HUES48 (cell line): Measurements from ENCODE around the gene FGFR3.

Experiments
- H3K27ac ChIP-seq: one replicate; pipeline ENCODE4 v1.7.0; 2013; ENCODE audit warnings: low read depth, low read length, inconsistent platforms
- H3K27me3 ChIP-seq: 2 replicates; pipeline ENCODE4 v1.6.1; 2013; ENCODE audit warnings: mild to moderate bottlenecking, low read length; ENCODE audit not compliant: control insufficient read depth, insufficient read depth
- H3K36me3 ChIP-seq: 2 replicates; pipeline ENCODE4 v1.6.1; 2013; ENCODE audit warnings: low read length; ENCODE audit not compliant: control insufficient read depth, insufficient read depth
- H3K4me1 ChIP-seq: 2 replicates; pipeline ENCODE4 v1.6.1; 2013; ENCODE audit warnings: mild to moderate bottlenecking, low read length; ENCODE audit not compliant: control insufficient read depth, insufficient read depth
- H3K4me3 ChIP-seq: 2 replicates; pipeline ENCODE4 v1.5.1; 2013; ENCODE audit warnings: mild to moderate bottlenecking, low read depth, low read length
- H3K9ac ChIP-seq: 2 replicates; pipeline ENCODE4 v1.6.1; 2013; ENCODE audit warnings: mild to moderate bottlenecking, low read depth, low read length, moderate library complexity
- H3K9me3 ChIP-seq: 2 replicates; pipeline ENCODE4 v1.6.1; 2013; ENCODE audit warnings: low read length; ENCODE audit not compliant: control insufficient read depth, insufficient read depth

The FGFR3 gene

DNA sequence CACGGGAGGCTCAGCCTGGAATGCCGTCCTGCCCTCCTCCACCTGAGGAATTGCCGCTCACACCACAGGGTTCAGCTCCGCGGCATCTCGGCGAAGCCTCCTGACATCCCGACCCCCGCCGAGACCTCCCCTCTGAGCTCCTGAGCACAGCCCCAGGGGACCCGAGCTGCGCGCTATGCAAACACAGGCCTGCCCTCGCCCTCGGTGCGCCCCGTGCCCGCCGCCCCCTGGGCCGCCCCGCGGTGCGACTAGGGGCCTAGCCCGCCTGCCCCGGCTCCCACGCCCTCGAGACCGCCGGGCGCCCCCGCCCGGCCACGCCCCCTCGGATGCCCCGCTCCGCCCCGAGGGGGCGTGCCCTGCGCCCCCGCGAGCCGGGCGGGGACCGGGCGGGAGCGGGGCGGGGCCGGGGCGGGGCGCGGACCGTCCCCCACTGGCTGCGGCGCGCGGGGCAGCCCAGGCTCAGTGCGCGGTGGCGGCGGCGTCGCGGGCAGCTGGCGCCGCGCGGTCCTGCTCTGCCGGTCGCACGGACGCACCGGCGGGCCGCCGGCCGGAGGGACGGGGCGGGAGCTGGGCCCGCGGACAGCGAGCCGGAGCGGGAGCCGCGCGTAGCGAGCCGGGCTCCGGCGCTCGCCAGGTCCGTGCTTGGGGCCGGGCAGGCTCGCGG, at the start of gene FGFR3:
Gene FGFR3, plus strand, starts transcription at position 462 of the 664 bp plus-strand sequence. CDS start 642 bp downstream, outside the sequence.
- Histone ChIP-seq H3K4me1 (peaks cover 6% of the 10 kb centered on the region; the same call in 1 of the 2 replicates), H3K27ac (peak within 1 kb of the TSS; percentile 55), H3K27me3 (peaks cover 38% of the 10 kb centered on the region), H3K36me3 (no peaks in the 10 kb centered on the region), H3K9me3 (no peaks in the 10 kb centered on the region), H3K9ac (peak within 1 kb of the TSS; percentile 51; the same call in 1 of the 2 replicates), H3K4me3 (peak within 1 kb of the TSS; percentile 67)

DNA sequence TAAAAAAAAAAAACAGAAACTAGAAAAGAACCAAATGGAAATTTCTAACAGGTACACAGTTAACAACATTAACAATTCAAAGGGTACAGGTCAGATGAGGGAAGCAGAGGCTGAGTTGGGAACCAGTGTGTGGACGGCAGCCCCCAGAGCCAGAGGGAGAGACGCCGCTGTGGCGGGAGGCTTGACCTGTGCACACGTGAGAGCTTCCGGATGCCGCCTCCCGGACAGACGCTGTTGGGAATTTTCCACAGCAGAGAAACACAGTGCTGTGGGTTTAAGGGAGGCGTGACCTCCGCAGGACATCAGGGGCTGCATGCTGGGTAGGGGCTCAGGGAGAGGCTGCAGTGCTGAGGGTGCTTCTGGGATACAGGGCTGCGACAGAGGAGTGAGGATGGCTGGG, 49.5 kb upstream of the FGFR3 start:
- H3K36me3 ChIP-seq, result peaks cover 61% of the 10 kb centered on the region
- no peak overlapping the region for H3K4me3 ChIP-seq
- no peaks in the 10 kb centered on the region for H3K27me3 ChIP-seq
- no peaks in the 10 kb centered on the region for H3K4me1 ChIP-seq
- no peak overlapping the region for H3K9ac ChIP-seq
- H3K9me3 ChIP-seq, result 0 out of 2 replicates have a peak, but pooled peaks cover 2% of the 10 kb centered on the region
- no peak overlapping the region for H3K27ac ChIP-seq

DNA sequence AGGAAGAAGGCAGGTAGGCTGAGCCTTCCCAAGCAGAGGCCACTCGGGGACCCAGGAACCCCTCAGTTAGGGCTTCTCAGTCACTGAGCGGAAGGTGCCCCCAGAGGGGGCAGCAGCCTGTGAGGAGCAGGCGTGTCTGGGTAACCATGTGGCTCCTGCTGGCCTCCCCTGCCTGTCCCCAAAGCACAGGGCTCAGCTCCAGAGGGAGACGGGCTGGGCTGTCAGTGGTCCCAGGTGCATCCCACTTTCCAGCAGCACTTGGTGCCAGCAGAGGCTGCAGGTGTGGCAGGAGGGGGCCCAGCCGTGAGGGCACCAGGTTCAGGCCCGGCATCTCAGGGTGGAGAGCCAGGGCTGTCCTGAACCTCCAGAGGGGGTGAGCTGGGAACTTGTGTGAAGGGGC, 49.1 kb upstream of the FGFR3 start:
- Histone ChIP-seq H3K9ac (no peak overlapping the region), H3K27ac (no peak overlapping the region), H3K27me3 (no peaks in the 10 kb centered on the region), H3K36me3 (peaks cover 57% of the 10 kb centered on the region), H3K4me3 (no peak overlapping the region), H3K9me3 (no peaks in the 10 kb centered on the region), H3K4me1 (no peaks in the 10 kb centered on the region)

DNA sequence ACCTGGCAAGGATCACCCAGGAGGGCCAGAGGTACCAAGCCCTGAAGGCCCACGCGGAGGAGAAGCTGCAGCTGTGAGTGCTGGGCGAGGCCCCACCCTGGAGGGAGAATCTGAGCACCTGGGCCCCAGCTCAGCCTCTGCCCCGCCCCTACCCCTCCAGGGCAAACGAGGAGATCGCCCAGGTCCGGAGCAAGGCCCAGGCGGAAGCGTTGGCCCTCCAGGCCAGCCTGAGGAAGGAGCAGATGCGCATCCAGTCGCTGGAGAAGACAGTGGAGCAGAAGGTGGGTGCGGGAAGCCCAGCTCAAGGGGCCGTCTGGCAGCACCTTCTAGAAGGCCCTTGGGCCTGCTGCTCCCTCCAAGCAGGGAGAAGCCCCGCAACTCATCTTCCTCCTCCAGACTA, 48.5 kb upstream of the FGFR3 start:
- Histone ChIP-seq H3K9me3 (no peaks in the 10 kb centered on the region), H3K4me3 (no peak overlapping the region), H3K27ac (no peak overlapping the region), H3K36me3 (peaks cover 51% of the 10 kb centered on the region), H3K9ac (no peak overlapping the region), H3K4me1 (no peaks in the 10 kb centered on the region), H3K27me3 (no peaks in the 10 kb centered on the region)

DNA sequence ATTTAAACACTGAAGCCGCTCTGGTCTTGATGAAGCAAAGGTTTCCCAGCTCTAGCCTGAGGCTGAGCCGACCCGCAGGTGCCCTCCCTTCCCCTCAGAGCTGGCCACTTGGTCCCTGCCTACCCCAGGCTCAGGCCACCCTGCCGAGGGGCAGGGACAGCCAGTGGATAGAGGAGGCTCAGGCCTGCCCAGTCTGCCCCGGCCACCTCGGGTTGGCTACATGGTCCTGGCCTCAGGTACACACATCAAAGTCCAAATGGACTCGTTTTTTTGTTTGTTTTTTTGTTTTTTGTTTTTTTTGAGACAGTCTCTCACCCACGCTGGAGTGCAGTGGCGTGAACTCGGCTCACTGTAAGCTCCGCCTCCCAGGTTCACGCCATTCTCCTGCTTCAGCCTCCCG, 47.9 kb upstream of the FGFR3 start:
- no peaks in the 10 kb centered on the region for H3K4me1 ChIP-seq
- H3K4me3 ChIP-seq, result no peak overlapping the region
- H3K9ac ChIP-seq, result no peak overlapping the region
- H3K36me3 ChIP-seq, result peaks cover 46% of the 10 kb centered on the region
- no peaks in the 10 kb centered on the region for H3K9me3 ChIP-seq
- no peaks in the 10 kb centered on the region for H3K27me3 ChIP-seq
- no peak overlapping the region for H3K27ac ChIP-seq

DNA sequence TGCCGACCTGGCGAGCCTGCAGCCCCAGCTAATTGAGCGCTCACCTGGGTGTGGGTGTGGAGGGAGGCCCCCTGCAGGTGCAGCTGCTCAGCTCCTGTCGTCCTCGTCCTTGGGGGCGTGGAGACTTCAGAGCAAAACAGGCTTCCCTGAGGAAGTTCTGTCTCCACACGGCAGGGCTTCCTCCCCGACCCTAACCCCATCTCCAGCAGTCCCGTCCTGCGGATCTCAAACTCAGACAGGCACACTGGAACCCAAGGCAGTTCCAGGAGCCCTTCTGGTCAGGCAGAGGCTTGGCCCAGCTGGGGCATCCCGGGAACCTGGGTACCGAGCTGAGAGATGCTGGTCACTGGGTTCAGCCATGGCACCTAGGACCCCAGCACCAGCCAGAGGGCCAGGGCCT, 47.4 kb upstream of the FGFR3 start:
- H3K27me3 ChIP-seq, result no peaks in the 10 kb centered on the region
- peaks cover 41% of the 10 kb centered on the region for H3K36me3 ChIP-seq
- no peaks in the 10 kb centered on the region for H3K4me1 ChIP-seq
- no peak overlapping the region for H3K9ac ChIP-seq
- no peak overlapping the region for H3K4me3 ChIP-seq
- H3K27ac ChIP-seq, result peak overlapping the region; percentile 43
- H3K9me3 ChIP-seq, result no peaks in the 10 kb centered on the region

DNA sequence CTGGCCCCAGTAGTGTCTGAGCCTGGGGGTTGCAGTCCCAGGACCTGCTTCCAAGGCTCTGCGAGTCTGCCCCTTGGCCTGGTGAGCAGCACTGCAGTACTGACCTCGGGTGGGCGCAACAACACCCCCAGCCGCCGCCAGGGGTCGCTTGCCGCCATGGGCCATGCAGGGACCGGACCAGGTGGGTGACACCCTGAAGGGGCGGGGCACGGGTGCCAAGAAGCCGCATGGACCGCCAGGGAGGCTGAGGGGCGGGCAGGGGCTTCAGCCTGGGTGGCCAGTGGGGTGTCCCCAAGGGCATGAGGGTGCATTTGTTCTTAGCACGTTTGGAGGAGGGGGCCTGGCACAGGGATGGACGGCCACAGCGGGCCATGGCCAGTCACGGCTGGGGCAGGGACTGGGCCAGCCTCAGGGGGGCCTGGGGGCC, 46.8 kb upstream of the FGFR3 start:
- Histone ChIP-seq H3K4me1 (no peaks in the 10 kb centered on the region), H3K9ac (no peak overlapping the region), H3K9me3 (no peaks in the 10 kb centered on the region), H3K36me3 (peaks cover 35% of the 10 kb centered on the region), H3K4me3 (no peak overlapping the region), H3K27ac (peak overlapping the region; percentile 43), H3K27me3 (no peaks in the 10 kb centered on the region)

DNA sequence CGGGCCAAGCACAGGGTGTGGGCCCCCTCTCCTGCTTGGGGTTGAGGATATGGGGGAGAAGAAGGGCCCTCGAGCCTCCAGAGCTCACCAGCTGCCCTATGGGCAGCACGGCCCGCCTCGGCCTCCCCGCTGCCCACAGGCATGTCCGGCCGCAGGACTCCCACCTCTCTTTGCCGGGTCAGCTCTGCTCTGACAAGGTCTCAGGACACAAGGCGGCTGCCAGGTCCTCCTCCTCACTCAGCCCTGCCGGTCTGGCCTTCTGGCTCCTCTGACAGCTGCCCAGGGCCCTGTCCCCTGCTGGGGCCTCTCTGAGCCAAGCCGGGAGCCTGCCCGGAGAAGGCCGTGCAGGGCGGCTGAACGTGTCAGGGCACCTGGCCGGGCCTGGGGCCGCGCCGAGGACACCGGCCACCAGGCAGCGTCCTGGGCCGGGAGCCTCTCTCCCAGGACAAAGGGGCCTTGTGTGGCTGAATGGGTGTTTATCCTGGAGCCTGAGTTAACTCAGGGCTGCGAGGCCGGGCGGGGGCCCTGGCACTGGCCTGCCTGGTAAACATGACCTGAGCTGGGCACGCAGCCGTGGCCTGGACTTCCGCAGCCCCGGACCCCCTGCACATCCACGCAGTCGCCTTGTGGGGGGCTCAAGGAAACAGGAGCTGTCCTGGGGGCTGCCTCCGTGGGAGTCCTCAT, 46.0 kb upstream of the FGFR3 start:
- no peak overlapping the region for H3K27ac ChIP-seq
- H3K4me3 ChIP-seq, result no peak overlapping the region

DNA sequence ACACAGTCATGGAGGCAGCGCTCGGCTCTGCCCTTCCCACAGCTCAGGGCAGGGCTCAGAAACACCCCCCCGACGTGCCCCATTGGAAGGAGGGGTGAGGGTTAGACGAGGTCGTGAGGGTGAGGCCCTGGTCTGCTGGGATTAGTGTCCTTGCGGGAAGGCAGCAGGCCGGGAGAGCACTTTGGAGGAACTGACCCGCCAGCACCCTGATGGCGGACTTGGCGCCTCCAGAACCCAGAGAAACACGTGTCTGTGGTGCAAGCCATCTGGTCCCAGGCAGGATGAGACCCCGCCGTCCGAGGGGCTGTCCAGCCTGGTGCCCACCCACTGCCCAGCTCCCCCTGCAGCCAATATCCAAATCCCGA, 45.5 kb upstream of the FGFR3 start:
- Histone ChIP-seq H3K27ac (no peak overlapping the region), H3K36me3 (peaks cover 24% of the 10 kb centered on the region), H3K9ac (no peak overlapping the region), H3K4me3 (no peak overlapping the region), H3K27me3 (no peaks in the 10 kb centered on the region), H3K4me1 (no peaks in the 10 kb centered on the region; the same call in 1 of the 2 replicates), H3K9me3 (no peaks in the 10 kb centered on the region)

More for the DNA sequence above, 46.0 kb upstream of the FGFR3 start:
- Histone ChIP-seq H3K9me3 (no peaks in the 10 kb centered on the region), H3K9ac (no peak overlapping the region), H3K27me3 (no peaks in the 10 kb centered on the region), H3K4me1 (no peaks in the 10 kb centered on the region; the same call in 1 of the 2 replicates), H3K36me3 (peaks cover 27% of the 10 kb centered on the region)

DNA sequence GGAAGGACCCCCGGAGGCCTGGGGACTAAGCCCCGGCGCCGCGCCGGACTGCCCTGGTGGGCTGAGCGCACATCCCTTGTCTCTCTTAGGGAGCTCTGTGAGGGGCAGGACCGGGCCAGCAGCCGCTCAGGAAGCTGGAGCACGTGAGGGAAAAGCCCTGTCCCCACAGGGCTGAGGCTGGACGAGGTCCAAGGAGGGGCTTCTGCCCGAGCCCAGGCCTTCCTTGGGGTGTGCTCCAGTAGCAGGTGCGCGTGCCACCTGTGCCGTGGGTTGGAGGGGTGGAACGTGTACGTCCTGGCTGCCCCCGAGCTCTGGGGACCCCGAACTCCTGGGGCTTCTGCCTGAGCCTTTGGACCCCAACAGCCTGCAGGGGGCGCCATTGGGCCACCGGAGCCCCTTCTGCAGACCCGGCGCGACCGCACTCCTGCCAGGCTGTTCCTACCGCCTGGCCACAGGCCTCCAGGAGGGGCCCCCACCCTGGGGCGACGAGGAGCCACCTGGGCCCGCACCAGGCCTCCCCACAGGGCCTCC, 44.6 kb upstream of the FGFR3 start:
- no peak overlapping the region for H3K27ac ChIP-seq
- no peak overlapping the region for H3K9ac ChIP-seq
- H3K9me3 ChIP-seq, result no peaks in the 10 kb centered on the region
- H3K4me3 ChIP-seq, result no peak overlapping the region; the same call in 1 of the 2 replicates
- H3K4me1 ChIP-seq, result no peaks in the 10 kb centered on the region; the same call in 1 of the 2 replicates
- H3K27me3 ChIP-seq, result no peaks in the 10 kb centered on the region
- H3K36me3 ChIP-seq, result peaks cover 18% of the 10 kb centered on the region

DNA sequence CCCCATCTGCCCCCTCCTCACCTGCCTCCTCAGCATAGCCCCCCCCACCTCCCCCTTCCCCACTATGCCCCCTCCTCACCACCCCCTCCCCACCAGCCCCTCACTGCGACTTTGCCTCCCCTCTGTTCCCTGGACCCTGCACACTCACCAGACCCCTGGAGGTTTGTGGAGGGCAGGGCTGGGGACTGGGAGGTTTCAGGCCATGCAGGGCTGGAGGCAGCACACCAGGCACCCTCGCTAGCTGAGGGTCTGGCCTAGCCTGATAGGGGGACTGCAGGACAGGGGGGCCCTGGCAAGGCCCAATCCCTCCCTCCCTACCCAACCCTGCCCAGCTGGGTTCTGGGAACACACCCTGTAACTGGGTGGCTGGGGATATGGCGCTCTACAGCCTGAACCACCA, 43.7 kb upstream of the FGFR3 start:
- Histone ChIP-seq H3K27ac (no peak overlapping the region), H3K9ac (no peak overlapping the region), H3K4me3 (no peak overlapping the region), H3K27me3 (no peaks in the 10 kb centered on the region), H3K4me1 (no peaks in the 10 kb centered on the region; the same call in 1 of the 2 replicates), H3K36me3 (peaks cover 9% of the 10 kb centered on the region), H3K9me3 (no peaks in the 10 kb centered on the region)
